Measurements from ENCODE around the gene PBOV1. TPM values are rescaled to one million over a fixed set of nuclear protein-coding genes. Genes with fewer than 3 reads are reported as not detected.
"Not testable (repeated sequence)": the region's sequence is repeated elsewhere in the genome, so short reads cannot be mapped to it uniquely, and the experiment has no call there.

Gene PBOV1
- total and polyA plus RNA-seq, 11 donors = not detected

GRCh38 chr6:138219398-138219797 is 1.1 kb upstream of the PBOV1 start:
- Histone ChIP-seq H3K36me3 (no peaks in the 10 kb centered on the region), H3K27me3 (no peaks in the 10 kb centered on the region), H3K9me3 (no peaks in the 10 kb centered on the region), H3K4me3 (no peak overlapping the region), H3K4me1 (no peaks in the 10 kb centered on the region), H3K27ac (no peak overlapping the region)
- DNase-seq (no peak), ATAC-seq (no peak)
- 90 to 93% (median 93%) methylated on average over 3 of the region's 3 CpGs for WGBS, 4 donors
- intact Hi-C loops (cut with DNase I) = no loop called here
- TF ChIP-seq CTCF (IDR thresholded peaks at IDR 0.05) (no peak), POLR2A (IDR thresholded peaks at IDR 0.05) (no peak)

- WGBS, 4 donors = 59 to 76% (median 65%) methylated on average over 7 of the region's 7 CpGs
- H3K27ac ChIP-seq = no peak overlapping the region
- H3K36me3 ChIP-seq = no peaks in the 10 kb centered on the region
- H3K4me3 ChIP-seq = no peak overlapping the region
- DNase-seq (no peak), ATAC-seq (no peak)
- H3K27me3 ChIP-seq = no peaks in the 10 kb centered on the region
- H3K9me3 ChIP-seq = no peaks in the 10 kb centered on the region
- H3K4me1 ChIP-seq = no peaks in the 10 kb centered on the region
- TF ChIP-seq CTCF (IDR thresholded peaks at IDR 0.05) (no peak), POLR2A (IDR thresholded peaks at IDR 0.05) (no peak)
- intact Hi-C loops (cut with DNase I) = no loop called here
Observed at GRCh38 chr6:138215093-138215782, 3.1 kb downstream of the PBOV1 start.

- H3K9me3 ChIP-seq; H3K27ac ChIP-seq; H3K4me3 ChIP-seq; intact Hi-C loops (cut with DNase I); DNase-seq; ATAC-seq; H3K36me3 ChIP-seq; H3K4me1 ChIP-seq; H3K27me3 ChIP-seq: not testable (repeated sequence)
- 95 to 100% (median 97%) methylated on average over 2 of the region's 2 CpGs for WGBS, 4 donors
Observed at GRCh38 chr6:138212530-138212929, 5.8 kb downstream of the PBOV1 start.

- WGBS, 4 donors = 71 to 76% (median 75%) methylated on average over 5 of the region's 5 CpGs
- no peak overlapping the region for H3K4me3 ChIP-seq
- DNase-seq (no peak), ATAC-seq (no peak)
- peaks cover 0 to 5% (median 0%) of the 10 kb centered on the region in 12 donors for H3K4me1 ChIP-seq
- H3K27me3 ChIP-seq = no peaks in the 10 kb centered on the region
- no peaks in the 10 kb centered on the region for H3K36me3 ChIP-seq
- no peaks in the 10 kb centered on the region for H3K9me3 ChIP-seq
- TF ChIP-seq CTCF (IDR thresholded peaks at IDR 0.05) (no peak), POLR2A (IDR thresholded peaks at IDR 0.05) (no peak)
- intact Hi-C loops (cut with DNase I) = no loop called here
- no peak overlapping the region for H3K27ac ChIP-seq
Observed at GRCh38 chr6:138211601-138212000, 6.7 kb downstream of the PBOV1 start.

- Histone ChIP-seq H3K4me3 (no peak overlapping the region), H3K9me3 (no peaks in the 10 kb centered on the region), H3K4me1 (peaks cover 0 to 9% (median 1%) of the 10 kb centered on the region in 12 donors), H3K36me3 (no peaks in the 10 kb centered on the region), H3K27ac (no peak overlapping the region), H3K27me3 (no peaks in the 10 kb centered on the region)
- no peak for ATAC-seq
- no peak for DNase-seq
- intact Hi-C loops (cut with DNase I) = no loop called here
- 85 to 94% (median 88%) methylated on average over 2 of the region's 2 CpGs for WGBS, 4 donors
- TF ChIP-seq POLR2A (IDR thresholded peaks at IDR 0.05) (no peak), CTCF (IDR thresholded peaks at IDR 0.05) (peak in 2 of 12 donors; percentile 16 to 19)
Observed at GRCh38 chr6:138211048-138211581, 7.2 kb downstream of the PBOV1 start.

All from heart left ventricle (tissue), 16 donors.